Activated CD8-positive, alpha-beta memory T cell treated with anti-CD3 and anti-CD28 coated beads, Interleukin-2, amount 50 U/mL, for 24 hours (primary cell): ENCODE data around the gene GMIP.

Experiments
- DNase-seq: peaks from one replicate; pipeline ENCODE4 v3.0.0-alpha.2; 2020; ENCODE audit errors: extremely low read depth

Gene GMIP

DNA sequence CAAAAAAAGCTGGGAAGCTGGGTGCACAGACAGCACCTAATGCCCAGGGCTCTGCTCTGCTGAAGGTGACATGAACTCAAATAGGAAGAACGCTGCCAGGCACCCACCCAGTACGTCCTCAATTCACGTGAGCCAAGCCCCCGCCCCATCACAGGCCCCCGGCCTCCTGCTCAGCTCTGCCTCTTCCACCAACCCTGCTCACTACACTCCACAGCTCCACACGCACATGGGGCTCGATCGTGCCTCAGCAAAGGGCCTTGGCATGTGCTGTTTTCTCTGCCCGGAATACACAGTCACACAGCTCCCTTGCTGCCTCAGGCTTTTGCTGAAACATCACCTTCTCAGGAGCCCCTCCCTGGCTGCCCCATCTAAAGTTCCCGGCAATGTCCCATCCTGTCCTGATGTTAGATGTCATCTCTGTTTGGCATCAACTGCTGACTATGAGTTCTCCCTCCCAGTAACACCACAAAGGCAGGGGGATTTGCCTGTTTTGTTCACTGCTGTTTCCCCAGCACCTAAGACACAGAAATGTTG lies 17.8 kb upstream of the GMIP start:
- DNase-seq, result no peak

DNA sequence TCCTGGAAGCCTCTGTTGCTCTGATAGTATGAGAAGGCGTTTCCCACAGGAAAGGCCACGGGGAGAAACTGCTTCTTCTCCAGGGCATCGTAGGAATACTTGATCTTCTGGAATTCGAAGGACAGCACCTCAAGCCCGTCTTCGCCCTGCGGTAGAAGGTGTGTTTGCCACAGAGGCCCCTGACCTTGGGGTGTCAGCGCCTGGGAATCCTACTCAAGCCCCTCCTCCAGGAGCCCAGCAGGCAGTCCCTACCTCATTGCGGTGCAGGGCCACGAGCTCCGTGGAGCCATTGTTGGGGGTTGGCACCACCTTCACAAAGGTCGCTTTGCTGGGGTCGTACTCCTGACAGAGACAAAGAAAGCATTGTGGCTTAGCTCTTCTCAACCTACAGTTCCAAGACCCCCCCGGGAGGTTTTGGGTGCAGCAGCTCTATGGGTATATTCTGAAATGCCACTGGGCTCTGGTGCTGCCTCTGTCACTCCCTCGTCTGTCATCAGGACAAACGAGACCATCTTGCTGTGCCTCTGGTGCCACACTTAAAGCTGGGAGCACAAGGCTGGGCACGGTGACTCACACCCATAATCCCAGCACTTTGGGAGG lies 16.3 kb upstream of the GMIP start:
- DNase-seq, result no peak

DNA sequence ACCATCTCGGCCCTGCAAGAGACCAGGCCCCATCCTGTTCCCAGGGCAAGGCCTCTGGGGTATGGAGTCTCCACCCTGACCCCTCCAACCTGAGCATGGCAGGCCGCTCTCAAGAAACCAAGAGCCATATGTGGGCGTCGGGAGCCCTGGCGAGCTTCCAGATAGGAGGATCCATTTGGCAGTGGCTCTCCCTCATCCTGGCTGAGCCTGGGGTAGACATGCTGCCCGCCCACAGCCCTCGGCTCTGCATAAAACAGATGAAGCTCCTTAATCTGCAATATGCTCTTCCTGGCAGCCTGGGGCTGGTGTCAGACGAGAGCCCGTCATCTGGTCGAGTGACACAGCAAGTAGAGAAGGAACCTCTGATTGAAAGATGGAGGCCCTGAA lies 13.9 kb upstream of the GMIP start:
- no peak for DNase-seq

DNA sequence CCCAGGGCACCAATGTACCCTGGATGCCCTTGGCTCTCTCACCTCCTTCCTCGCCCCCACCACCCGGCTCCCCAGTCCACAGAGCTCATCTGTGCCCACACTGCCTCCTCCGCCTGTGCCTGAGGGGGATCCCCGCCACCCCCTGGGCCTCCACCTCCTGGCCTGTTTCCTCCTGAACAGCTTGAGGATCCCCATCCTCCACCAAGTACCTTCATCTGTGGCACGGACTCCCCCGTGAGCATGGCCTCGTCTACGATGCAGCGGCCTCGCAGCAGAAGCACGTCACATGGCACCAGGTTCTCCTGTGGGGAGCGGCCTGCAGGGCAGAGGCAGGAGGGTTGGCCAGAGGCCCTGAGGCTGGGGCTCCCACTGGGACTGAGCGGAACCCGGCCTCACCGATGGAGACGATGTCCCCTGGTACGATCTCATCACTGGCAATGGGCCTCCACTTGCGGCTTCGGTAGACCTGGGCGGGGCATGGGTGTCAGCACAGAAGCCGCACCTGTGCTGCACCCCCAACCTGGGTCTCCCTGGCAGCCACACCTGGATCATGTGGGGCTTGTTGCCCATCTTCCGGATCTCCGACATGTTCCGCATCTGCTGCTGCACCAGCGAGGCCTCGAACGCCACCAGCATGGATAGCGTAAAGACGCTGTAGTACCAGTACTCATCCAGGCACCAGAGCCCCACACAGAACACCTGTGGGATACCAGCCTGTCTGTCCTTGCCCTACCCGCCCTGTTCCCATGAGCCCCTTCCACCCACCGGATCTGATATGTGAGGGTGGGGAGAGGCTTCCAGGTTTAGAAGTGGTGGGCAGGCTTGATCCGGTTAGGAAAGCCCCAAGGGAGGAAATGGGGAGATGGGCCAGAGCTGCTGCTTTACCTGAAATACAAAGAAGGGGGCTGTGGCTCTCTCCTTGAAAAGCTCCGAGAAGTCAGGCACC lies 13.3 kb upstream of the GMIP start:
- DNase-seq, result no peak

DNA sequence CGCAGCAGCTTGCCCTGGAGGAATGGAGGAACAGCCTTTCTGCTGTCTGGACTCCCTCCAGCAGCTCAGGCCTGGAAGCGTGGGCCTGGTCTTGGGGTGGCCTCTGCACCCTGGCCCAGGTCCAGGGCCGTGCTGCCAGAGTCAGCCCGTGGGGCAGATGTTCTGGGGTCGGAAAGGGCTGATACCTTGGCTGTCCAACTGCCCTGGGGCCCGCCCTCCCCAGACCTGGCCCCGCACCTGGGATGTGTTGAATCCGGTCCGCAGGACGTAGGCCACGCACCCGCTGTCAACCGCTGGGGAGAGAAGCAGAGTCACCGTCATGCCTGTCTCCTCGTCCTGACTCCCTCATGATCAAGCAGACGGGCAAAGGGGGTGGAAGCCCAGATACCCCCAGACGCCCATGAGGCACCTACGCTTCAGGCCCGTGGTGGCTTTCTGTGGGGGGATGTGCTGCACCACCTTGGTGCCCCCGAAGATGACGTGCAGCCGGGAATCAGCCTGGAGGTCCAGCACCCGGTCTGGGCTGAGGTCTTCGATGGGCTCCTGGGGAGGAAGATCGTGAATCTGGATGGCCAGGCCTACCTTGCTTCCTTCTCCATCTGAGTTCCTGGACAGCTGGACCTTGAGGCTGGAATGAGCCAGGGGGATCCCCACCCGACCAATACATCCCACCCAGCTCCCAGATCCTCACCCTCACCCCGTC lies 12.3 kb upstream of the GMIP start:
- DNase-seq, result no peak

DNA sequence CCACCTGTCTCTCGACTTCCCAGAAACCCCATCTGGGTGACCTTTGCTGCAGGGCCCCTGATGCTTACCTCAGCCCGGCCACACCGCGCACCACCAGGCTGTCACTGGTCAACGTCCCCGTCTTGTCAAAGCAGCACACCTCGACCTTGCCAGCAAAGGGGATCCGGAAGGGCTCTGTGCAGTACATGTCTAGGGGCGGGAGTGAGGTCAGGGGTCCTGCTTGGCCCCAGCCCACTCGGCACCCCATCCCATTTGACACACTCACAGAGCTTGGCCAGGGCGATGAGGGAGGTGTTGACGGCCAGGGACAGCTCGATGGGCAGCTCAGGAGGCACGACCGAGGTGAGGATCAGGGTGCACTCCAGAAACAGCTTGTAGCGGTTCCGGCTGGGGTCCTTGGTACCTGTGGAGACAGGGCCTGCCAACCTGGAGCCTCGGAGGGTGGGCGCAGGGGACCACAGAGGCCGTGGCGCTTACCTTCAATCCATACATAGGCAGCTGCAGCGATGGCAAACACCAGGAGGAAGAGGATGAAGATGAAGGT lies 11.7 kb upstream of the GMIP start:
- no peak for DNase-seq

DNA sequence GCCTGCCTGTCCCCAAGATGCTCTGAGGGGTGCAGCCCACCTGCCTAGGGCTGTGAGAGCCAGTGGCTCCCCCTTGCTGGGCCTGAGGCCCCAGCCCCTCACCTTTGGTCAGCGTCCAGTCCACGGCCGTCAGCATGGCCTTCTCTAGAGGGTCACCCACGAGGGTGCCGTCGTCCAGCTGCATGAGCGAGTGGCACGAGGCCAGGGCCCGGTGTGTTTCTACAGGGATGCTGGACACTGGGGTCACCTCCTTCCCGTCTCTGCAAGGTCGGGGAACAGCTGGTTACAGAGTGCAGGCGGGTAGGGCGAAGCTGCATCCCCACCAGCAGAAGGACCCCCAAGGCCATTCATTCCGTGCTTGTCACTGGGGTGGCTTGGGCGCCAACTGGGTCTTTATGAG lies 11.0 kb upstream of the GMIP start:
- no peak for DNase-seq

DNA sequence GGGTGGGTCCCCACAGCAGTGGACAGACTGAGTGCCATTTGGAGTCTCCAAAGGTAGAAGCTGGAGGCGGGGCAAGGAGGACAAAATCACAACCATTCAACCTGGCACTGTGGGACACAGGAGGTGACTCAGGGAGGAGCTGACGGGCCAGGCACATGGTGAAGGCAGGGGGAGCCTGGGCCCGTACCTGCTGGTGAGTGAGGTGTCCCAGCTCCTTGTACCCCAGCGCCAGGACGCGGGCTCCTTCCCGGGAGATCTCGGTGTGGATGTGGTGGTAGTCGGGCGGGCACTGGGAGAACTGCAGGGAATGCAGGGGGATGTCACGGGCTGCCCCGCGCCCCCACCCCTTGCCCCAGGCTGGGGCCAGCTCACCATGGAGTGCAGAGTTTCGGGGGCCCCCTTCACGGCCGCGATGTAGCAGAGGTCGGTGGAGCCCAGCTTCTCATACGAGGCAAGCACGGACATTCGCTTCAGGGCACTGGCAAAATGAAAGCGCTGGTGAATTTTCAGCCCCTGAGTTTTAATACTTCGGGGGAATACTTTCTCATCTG lies 10.2 kb upstream of the GMIP start:
- DNase-seq, result no peak

DNA sequence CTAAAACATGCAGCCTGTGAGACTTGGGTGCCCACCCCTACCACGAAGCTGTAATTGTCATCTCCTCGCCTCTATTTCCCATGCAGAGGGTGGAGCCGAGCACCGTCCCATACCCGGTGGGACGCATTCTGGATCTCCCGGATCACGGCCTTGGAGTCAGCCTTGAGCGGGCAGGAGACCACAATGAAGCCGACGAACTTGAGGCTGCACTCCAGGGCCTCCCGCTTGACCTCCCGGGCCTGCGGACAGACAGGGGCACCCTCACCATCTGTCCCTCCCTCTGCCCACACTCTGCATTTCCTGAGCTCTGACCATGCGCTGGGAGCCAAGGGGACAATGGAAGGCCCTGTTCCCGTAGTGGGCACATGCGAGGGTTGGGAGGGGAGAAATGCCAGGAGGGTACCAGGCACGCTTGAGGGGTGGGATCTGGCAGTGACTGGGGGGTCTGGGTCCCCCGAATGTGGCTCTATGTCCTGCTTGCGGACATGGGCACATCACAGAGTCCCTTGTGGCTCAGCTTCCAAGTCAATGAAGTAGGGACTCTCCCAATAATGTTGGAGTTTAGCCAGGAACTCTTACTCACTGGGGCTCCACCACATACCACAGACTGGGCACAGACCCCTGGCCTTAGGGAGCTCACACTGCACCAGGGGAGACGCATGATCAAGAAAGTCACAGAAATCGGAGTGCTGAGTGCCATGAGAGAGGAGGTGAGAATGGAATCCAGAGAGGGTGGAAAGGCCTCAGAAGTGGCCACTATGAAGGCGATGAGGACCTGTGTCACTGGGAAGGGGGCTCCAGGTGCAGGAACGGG lies 9.2 kb upstream of the GMIP start:
- no peak for DNase-seq

DNA sequence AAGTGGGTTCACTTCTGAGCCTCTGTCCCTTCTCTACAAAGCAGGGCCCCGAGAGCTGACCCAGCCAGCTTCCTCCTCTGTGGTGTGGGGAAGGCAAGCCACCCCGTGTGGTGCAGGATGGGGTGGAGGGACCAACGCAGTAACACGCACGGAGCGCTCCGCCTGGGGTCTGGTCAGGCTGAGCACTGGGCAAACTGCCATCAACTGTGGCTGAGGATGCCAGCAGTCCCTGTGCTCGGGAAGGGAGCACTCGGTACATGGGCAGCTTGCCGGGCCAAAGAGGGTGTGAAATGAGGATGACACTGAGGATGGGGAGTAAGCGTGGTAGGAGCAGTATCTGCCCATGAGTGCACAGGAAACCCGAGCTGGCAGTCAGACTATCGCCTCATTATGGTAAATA lies 7.6 kb upstream of the GMIP start:
- no peak for DNase-seq

DNA sequence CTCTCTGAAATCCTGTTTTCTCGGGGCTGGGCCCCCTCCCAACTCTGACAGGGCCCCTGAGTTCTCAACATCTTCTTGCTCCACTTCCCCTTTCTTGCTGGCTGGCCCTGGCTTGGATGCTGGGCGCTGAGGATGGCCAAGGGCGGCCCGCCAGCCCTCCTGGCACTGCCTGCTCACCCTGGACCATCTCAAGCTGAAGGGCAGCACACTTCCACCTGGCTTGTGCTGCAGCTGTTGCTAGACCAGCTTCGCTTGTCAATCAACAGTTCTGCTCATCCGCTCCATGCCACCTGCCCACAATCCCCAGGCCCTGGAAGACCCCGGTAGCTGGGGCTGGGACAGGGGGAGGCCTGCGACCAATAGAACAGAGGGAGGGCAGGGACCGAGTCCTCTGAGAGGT lies 6.9 kb upstream of the GMIP start:
- no peak for DNase-seq

DNA sequence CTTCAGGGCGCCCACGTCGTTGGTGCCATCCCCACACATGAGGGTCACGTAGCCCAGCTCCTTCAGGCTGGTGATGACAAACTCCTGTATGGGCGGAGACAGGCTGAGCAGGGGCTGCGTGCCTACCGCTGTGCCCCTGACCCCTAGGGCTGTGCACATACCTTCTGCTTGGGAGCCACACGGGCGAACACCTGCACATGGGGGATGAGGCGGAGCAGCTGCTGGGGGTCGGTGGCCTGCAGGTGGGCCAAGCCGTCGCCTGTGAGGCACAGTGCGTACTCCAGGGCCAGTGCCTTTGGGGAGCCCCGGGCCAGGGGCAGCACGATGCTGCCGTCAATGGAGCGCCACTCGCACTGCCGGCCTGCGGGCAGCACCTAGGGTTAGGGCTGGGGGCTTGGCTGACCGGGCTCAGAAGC lies 6.1 kb upstream of the GMIP start:
- no peak for DNase-seq

DNA sequence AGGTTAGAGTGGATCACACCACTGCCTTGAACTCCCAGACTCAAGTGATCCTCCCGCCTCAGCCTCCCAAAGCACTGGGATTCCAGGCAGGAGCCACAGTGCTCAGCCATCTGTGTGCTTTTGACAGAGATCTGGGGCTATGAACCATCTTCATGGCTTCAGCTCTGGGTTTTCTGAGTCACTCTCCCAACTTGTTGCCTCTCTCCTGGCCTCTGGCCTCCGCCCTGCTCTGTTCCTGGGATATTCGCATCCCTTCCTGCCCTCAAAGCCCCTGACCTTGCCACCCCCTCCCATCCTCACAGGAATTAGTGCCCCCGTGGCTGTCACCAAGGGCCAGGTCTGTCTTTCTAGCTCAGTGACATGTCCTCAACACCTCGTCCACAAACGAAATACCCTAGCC lies 5.7 kb upstream of the GMIP start:
- no peak for DNase-seq

DNA sequence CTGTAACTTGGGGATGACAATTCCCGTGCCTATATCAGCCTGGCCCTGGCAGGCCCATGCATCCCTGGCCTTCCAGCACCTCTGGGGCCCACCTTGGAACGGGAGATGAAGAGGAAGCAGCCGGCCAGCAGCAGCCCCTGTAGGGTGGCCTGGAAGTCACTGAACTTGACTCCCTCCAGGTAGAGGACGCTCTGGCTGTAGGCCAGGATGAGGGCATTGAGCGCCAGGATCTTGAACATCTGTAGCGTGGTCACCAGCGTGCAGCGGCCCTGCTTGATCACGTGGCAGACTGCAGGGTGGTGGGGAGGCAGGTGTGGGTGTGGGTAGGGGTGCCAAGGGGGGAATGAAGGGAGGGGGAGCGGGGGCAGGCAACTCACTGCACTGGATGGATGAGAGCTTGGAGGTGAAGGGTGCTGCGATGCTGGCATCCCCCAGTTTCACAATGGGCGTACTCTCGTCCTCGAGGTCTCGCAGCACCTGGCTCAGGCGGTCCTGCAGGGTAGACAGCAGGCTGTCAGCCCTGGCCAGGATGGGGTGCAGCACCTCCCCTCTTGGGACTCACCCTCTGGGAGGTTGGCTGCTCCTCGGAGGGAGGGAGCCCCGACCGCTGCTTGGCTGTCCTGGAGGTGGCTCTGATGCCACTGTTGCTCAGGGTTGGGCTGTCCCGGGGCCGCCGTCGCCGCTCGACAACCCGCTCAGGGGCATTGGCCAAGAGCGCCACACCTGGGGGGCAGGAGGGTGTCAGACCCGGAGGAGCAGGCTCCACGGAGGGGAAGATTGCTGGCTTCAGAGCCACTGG lies 3.8 kb upstream of the GMIP start:
- no peak for DNase-seq

DNA sequence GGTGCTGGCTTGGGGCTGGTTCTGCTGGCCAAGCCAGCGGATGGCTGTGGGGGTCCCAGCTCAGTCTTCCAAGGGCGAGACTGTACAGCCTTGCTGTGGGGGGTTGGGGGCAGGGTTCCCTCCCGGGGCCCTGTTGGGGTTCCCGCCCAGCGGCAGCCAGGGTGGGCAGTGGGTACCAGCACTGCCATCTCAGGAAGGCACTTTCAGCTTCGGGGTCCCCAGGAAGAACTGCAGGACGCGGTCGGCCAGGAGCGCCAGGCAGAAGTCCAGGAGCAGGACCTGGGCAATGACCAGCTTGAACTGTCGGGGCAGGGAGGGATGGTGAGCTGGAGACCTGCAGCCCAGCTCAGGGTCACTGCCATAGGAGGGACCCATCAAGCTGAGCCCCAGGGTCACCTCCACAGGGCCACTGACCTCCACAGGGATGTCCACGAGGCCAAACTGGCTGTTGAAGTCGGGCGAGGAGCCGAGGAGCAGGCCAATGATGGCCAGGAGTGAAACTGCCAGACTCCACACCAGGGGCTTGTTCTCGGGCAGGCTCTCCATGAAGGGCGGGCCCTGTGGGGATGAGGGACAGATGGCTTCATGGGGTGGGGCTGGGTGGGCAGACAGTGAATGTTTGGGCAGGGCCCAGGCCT lies 1.9 kb upstream of the GMIP start:
- DNase-seq, result no peak

DNA sequence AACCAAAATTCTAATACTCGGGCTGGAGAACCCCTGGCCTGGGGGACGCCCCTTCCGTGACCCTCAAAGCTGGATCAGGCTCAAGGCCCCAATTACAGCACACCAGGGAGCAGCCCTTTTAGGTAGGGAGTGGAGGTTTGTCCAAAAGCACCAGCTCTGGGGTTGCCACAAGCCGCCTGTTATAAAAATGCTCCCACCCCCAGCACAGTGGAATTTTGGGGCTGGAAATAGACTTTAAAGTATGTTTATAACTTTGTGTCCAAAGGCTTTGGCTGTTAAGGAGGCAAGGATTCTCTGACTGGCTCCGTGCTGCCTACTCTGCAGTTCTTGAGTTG lies 564 bp upstream of the GMIP start:
- DNase-seq, result no peak

DNA sequence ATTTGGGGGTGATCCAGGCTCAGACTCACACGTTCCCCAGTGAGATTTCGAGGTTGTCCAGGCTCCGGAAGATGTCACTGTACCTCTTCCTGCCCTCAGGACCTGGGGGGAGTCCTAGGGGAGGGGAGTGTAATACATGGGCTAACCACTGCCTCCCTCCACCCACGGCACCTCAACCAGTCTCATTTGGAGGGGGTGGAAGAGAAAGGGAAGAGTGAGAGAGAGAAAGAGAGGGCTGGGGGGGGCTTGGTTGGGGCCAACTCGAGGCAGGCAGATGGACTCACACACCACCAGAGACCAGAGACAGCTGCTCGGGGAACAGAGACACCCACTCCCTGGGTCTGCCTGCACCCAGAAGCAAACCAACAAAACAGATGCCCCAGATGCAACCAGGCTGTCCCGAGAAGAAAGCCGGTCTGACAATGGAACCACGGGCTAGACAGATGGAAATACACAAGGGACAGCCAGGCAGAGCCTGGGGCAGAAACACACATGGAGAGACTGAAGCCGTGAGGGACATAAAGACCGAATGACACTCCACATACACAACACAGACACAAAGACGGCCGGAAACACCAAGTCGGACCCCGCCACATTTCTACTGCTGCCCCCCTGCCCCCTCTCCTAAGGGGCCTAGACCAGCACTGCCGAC lies 825 bp downstream of the GMIP start:
- no peak for DNase-seq

DNA sequence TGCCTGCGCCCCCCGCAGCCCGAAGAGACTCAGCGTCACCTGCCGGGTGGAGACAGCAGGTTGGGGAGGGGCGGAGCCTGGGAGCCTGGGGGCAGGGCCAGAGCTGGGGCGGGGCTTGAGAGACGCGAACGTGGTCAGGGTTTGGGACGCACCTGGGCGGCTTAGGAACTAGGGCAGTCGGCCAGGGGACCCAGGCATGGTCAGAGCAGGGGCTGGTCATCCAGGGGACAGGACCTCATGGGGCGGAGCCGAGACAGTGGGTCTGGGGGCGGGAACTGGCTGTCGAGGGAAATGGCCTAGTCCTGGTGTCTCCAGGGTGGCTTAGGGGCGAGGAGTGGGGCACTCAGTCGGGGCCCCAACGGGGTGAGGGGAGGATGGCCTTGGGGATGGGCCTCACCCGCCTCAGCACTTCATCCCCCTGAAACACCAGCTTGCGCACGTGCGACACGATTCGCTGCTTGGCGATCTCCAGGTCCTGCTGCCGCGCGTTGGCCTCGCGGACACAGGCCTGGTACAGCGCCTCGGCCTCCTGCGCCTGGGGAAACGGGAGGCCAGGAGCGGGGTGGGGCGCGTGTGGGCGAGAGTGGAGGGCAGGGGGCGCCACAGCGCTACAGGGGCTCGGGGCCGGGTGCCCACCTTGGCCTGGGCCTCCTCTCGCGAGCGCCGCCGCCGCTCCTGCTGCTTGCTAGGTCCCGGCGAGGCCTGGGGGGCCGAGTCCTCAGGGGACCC lies 5.8 kb downstream of the GMIP start:
- DNase-seq, result no peak

DNA sequence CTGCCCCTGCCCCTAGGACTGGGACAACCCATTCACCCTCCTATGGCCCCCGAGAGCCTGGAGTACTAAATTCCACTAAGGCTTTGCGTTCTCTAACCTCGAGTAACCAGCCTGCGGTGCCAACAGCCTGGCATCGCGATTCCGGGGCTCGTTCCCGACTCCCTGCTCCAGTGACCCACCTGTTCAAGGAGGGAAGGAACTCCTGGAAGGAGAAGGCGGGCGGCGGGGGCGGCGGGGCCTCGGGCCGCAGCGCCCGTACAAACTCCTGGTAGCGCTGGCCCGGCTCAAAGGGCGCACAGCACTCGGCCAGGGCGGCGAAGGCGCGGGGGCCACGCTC lies 6.3 kb downstream of the GMIP start:
- no peak for DNase-seq
